ENCODE results near the gene SCP2D1.

DNA sequence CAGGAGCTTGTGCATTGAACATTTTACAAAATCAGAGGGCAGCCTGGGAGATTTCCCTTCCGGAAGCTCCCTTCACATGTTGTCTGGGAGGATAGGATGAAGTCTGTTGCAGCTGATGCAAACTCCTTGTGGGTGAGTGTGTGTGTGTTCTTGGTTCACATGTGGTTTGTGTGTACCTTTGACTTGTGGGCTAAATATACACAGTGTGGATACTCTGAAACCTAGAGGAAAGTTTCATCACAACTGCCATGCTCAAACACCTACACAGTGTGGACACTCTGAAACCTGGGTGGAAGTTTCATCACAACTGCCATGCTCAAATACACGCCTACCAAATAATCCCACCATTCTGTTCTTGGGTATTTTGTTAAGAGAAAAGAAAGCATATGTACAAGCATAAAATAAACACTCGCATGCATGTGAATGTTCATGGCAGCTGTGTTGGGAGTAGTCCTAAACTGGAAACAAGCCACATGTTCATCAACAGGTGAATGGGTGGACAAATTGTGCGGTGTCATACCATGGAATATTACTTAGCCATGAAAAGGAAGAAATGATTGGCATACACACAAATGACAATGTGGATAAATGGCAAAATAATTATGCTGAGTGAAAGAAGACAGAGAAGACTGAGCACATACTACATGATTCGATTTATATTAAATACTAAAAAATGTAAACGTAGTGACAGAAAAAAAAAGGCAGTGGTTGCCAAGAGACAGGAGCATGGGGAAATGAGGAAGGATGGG lies 1.8 kb downstream of the SCP2D1 start:
- TF ChIP-seq, protein P1, sequence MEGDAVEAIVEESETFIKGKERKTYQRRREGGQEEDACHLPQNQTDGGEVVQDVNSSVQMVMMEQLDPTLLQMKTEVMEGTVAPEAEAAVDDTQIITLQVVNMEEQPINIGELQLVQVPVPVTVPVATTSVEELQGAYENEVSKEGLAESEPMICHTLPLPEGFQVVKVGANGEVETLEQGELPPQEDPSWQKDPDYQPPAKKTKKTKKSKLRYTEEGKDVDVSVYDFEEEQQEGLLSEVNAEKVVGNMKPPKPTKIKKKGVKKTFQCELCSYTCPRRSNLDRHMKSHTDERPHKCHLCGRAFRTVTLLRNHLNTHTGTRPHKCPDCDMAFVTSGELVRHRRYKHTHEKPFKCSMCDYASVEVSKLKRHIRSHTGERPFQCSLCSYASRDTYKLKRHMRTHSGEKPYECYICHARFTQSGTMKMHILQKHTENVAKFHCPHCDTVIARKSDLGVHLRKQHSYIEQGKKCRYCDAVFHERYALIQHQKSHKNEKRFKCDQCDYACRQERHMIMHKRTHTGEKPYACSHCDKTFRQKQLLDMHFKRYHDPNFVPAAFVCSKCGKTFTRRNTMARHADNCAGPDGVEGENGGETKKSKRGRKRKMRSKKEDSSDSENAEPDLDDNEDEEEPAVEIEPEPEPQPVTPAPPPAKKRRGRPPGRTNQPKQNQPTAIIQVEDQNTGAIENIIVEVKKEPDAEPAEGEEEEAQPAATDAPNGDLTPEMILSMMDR (conservative IDR thresholded peaks at IDR 0.05 in 1 of 2, IDR thresholded peaks at IDR 0.05 in 1 of 2; ENCODE audit: low read depth in 1 of 2, low read length in 2 of 2): no peak
- TF ChIP-seq EZH2 (IDR thresholded peaks at IDR 0.05; ENCODE audit: low read length, missing control alignments): no peak

Data from fibroblast of lung (primary cell).